HepG2 (cell line): ENCODE measurements around the gene RASGRP4. TPM values are rescaled to one million over a fixed set of nuclear protein-coding genes. Genes with fewer than 3 reads are reported as not detected.

Source experiments
- ATAC-seq: fragments of 200-7000 bp; cut with Tn5 transposase; 3 replicates; pipeline ENCODE4 v1.9.1; 2020; ENCODE audit warnings: mild to moderate bottlenecking, moderate library complexity
- BruUV-seq: library from RNA; stranded (reverse); fragments of 400-500 nt; replicated peaks from 2 replicates; lab custom pipeline; 2021; lab: Mats Ljungman, UMichigan
- CTCF ChIA-PET: fragments of 300-600 bp; formaldehyde crosslinking; extraction: SDS; loops from one replicate; lab custom pipeline; 2021; ENCODE audit warnings: low total read pairs, inconsistent platforms, low intra/inter-chr PET ratio; lab: Yijun Ruan, JAX
- POLR2A ChIA-PET: fragments of 350-600 bp; sonication (Branson Sonifier 250); formaldehyde crosslinking; loops from one replicate; lab custom pipeline; 2020; ENCODE audit warnings: antibody characterized with exemption, inconsistent platforms; lab: Yijun Ruan, JAX
- DNase-seq: peaks from one replicate; pipeline ENCODE4 v3.0.0-alpha.2; 2015; ENCODE audit warnings: low spot score
- FAIRE-seq: peaks from 3 replicates; lab custom pipeline; 2011; peaks lifted over from hg19 to GRCh38; lab: Jason Lieb, UNC
- H2AFZ ChIP-seq: one replicate; pipeline ENCODE4 v1.6.1; 2011; ENCODE audit warnings: low read length, inconsistent platforms
- H3K27ac ChIP-seq: fragments of 300-600 bp; 3 replicates; pipeline ENCODE4 v1.8.0; 2011; ENCODE audit warnings: mixed run types, mild to moderate bottlenecking, mixed read lengths, low read length, inconsistent platforms; ENCODE audit not compliant: insufficient read depth; ENCODE audit errors: extremely low read length
- H3K27me3 ChIP-seq, 2 experiments: fragments of 200-600 bp in 1 of 2; 2 replicates in 1 of 2; 3 replicates in 1 of 2; pipeline versions ENCODE4 v1.6.0 to v1.8.0; 2011; ENCODE audit warnings: low read length in 2 of 2, mild to moderate bottlenecking in 2 of 2, moderate library complexity in 2 of 2, inconsistent platforms in 1 of 2; ENCODE audit not compliant: insufficient read depth in 2 of 2, control insufficient read depth in 1 of 2
- H3K36me3 ChIP-seq, 2 experiments: fragments of 200-600 bp in 1 of 2; replicated peaks in 1 of 2; 2 replicates in 1 of 2; 3 replicates in 1 of 2; pipeline versions ENCODE4 v1.5.1 to v1.8.0; 2011; ENCODE audit warnings: low read length in 2 of 2, inconsistent platforms in 1 of 2; ENCODE audit not compliant: insufficient read depth in 2 of 2, control insufficient read depth in 1 of 2
- H3K4me1 ChIP-seq: 2 replicates; pipeline ENCODE4 v1.5.1; 2012; ENCODE audit warnings: low read length, inconsistent platforms; ENCODE audit not compliant: insufficient read depth
- H3K4me2 ChIP-seq: 2 replicates; pipeline ENCODE4 v1.6.0; 2011; ENCODE audit warnings: low read depth, low read length, inconsistent platforms
- H3K4me3 ChIP-seq, 3 experiments: fragments of 200-600 bp in 1 of 3; sonication (generic), shearing (Covaris generic) in 1 of 3; replicated peaks in 1 of 3; 2 replicates each; pipeline ENCODE4 v1.5.1; 2011 to 2016; ENCODE audit warnings: low read length in 3 of 3, inconsistent platforms in 2 of 3, low read depth in 2 of 3, mild to moderate bottlenecking in 2 of 3, control low read depth in 1 of 3, mixed read lengths in 1 of 3; ENCODE audit not compliant: insufficient read depth in 1 of 3
- H3K79me2 ChIP-seq: one replicate; pipeline ENCODE4 v1.6.1; 2011; ENCODE audit warnings: low read length, inconsistent platforms; ENCODE audit not compliant: insufficient read depth
- H3K9ac ChIP-seq: 2 replicates; pipeline ENCODE4 v1.6.0; 2011; ENCODE audit warnings: mild to moderate bottlenecking, low read depth, low read length, inconsistent platforms; ENCODE audit not compliant: insufficient read depth
- H3K9me3 ChIP-seq: 2 replicates; pipeline ENCODE4 v1.5.1; 2012; ENCODE audit warnings: mild to moderate bottlenecking, low read length
- H4K20me1 ChIP-seq: 2 replicates; pipeline ENCODE4 v1.6.0; 2011; ENCODE audit warnings: inconsistent platforms, mild to moderate bottlenecking, low read length, moderate library complexity; ENCODE audit not compliant: insufficient read depth
- CHD4 ChIP-seq: fragments of 200-600 bp; sonication (generic); IDR thresholded peaks from 2 replicates; pipeline ENCODE4 v1.7.0; 2017; ENCODE audit warnings: mild to moderate bottlenecking, low read length, borderline replicate concordance
- FOSL1 ChIP-seq: sonication (generic); formaldehyde crosslinking; IDR thresholded peaks from 2 replicates; pipeline ENCODE4 v1.9.0; 2021; ENCODE audit warnings: missing genetic modification reagents, borderline replicate concordance
- FOXC1 ChIP-seq: sonication (generic); formaldehyde crosslinking; IDR thresholded peaks from 2 replicates; pipeline ENCODE4 v1.8.0; 2022; ENCODE audit warnings: mild to moderate bottlenecking, missing genetic modification reagents, borderline replicate concordance
- GABPA ChIP-seq, 2 experiments: IDR thresholded peaks; 2 replicates each; pipeline ENCODE4 v1.6.1; 2011 to 2016; ENCODE audit warnings: low read depth in 2 of 2, low read length in 1 of 2, missing biosample characterization in 1 of 2, missing genetic modification characterization in 1 of 2
- HNRNPLL ChIP-seq: fragments of 200-400 bp; formaldehyde crosslinking; IDR thresholded peaks from 2 replicates; pipeline ENCODE4 v1.6.1; 2017; ENCODE audit warnings: mild to moderate bottlenecking, low read depth, low read length; ENCODE audit not compliant: poor library complexity, severe bottlenecking
- JUNB ChIP-seq: sonication (generic); formaldehyde crosslinking; IDR thresholded peaks from 2 replicates; pipeline ENCODE4 v1.8.0; 2022; ENCODE audit warnings: missing genetic modification reagents, mild to moderate bottlenecking, borderline replicate concordance
- ZBTB4 ChIP-seq: sonication (generic); formaldehyde crosslinking; IDR thresholded peaks from 2 replicates; pipeline ENCODE4 v1.4.0; 2020; ENCODE audit warnings: missing genetic modification reagents, mild to moderate bottlenecking, borderline replicate concordance
- ZNF607 ChIP-seq: sonication (generic); formaldehyde crosslinking; IDR thresholded peaks from 2 replicates; pipeline ENCODE4 v1.5.1; 2020; ENCODE audit warnings: missing genetic modification reagents, mild to moderate bottlenecking, borderline replicate concordance
- ZNF678 ChIP-seq: sonication (generic); formaldehyde crosslinking; IDR thresholded peaks from 2 replicates; pipeline ENCODE4 v1.4.0; 2020; ENCODE audit warnings: mild to moderate bottlenecking, missing genetic modification reagents
- WGBS: methylation state at CpG from one replicate; pipeline ENCODE4 v1.1.6; 2017; ENCODE audit warnings: low lambda C conversion rate; 5-methylcytosine and 5-hydroxymethylcytosine counted together
- in situ Hi-C: cut with HindIII; loops from 2 replicates; pipeline ENCODE4 v1.10.0; 2017; ENCODE audit warnings: low pct_unique_long_range_greater_than_20kb; ENCODE audit not compliant: extremely low pct_ligation_motif_present
- intact Hi-C: fragments of 100-400 bp; cut with micrococcal nuclease; formaldehyde crosslinking; loops from one replicate; pipeline ENCODE4 v1.10.0; 2022; ENCODE audit not compliant: unreplicated experiment
- polyA plus RNA-seq, 8 experiments: library from polyadenylated mRNA; depleted of rRNA in 3 of 8; stranded (reverse) in 7 of 8; unstranded in 1 of 8; fragments of >200 nt; fragmentation: Illumina TruSeq in 4 of 8; extraction: Trizol in 4 of 8; gene quantifications; 2 replicates each; pipeline versions ENCODE4 v1.2.1 to v1.2.3, GENCODE V29; 2011 to 2016; ENCODE audit warnings: low read depth in 4 of 8, missing spikeins in 1 of 8, mixed read lengths in 1 of 8; ENCODE audit not compliant: insufficient read depth in 1 of 8
- total RNA-seq, 5 experiments: library from RNA; depleted of rRNA; stranded (reverse); fragments of >200 nt; fragmentation: Illumina TruSeq; extraction: Trizol; gene quantifications; 2 replicates each; pipeline ENCODE4 v1.2.3, GENCODE V29; 2016; ENCODE audit warnings: low read depth in 1 of 5

Gene RASGRP4
- total and polyA plus RNA-seq, 2 of the 13 experiments (the other 11 are each of a cell fraction or from before 2014, with no cell fraction given): not detected

DNA sequence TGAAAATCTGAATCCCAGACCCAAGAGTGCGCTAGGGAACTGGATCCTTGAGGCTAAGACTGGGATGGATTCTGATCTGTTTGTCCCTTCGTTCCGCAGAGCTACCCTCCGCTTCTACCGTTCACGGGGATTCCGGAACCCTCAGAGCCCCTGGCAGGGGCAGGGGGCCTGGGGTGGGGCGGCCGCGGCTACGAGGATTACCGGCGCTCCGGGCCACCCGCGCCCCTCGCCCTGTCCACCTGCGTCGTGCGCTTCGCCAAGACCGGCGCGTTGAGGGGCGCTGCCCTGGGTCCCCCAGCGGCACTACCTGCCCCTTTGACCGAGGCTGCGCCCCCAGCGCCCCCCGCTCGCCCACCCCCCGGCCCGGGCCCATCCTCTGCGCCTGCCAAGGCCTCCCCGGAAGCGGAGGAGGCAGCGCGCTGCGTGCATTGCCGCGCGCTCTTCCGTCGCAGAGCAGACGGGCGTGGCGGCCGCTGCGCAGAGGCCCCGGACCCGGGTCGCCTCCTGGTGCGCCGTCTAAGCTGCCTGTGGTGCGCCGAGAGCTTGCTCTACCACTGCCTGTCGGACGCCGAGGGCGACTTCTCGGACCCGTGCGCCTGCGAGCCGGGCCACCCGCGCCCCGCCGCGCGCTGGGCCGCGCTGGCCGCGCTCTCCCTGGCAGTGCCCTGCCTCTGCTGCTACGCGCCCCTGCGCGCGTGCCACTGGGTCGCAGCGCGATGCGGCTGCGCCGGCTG is 30.5 kb downstream of the RASGRP4 start:
- no peak overlapping the region for H3K4me3 ChIP-seq
- in situ Hi-C loops (no loop called here), intact Hi-C loops (no loop called here)
- no peak overlapping the region for H3K27ac ChIP-seq
- POLR2A ChIA-PET: no interaction called here
- FAIRE-seq (no peak), DNase-seq (no peak), ATAC-seq (no peak)
- peaks cover 25% of the 10 kb centered on the region for H3K4me1 ChIP-seq
- H3K36me3 ChIP-seq: no peaks in the 10 kb centered on the region
- WGBS: 48% methylated on average over 7 of the region's 86 CpGs
- TF ChIP-seq ZNF678 (CRISPR knock-in tag): no peak
- no peak for TF ChIP-seq JUNB (CRISPR knock-in tag)
- no peak for TF ChIP-seq FOXC1 (CRISPR knock-in tag)
- TF ChIP-seq FOSL1 (CRISPR knock-in tag): no peak
- TF ChIP-seq ZNF607 (CRISPR knock-in tag): no peak
- TF ChIP-seq CHD4: no peak
- peak; percentile 30 for TF ChIP-seq HNRNPLL
- TF ChIP-seq ZBTB4 (CRISPR knock-in tag): no peak
- TF ChIP-seq GABPA (IDR thresholded peaks at IDR 0.05; ENCODE audit: low read depth, low read length): 0 out of 2 replicates have a peak, but pooled peaks have one; percentile 21
- no peak for TF ChIP-seq GABPA (CRISPR knock-in tag; IDR thresholded peaks at IDR 0.05; ENCODE audit: low read depth)
- peaks cover 4 to 41% of the 10 kb centered on the region in 2 experiments; a peak in 4 of 5 replicates for H3K27me3 ChIP-seq
- CTCF ChIA-PET: no interaction called here
- H3K79me2 ChIP-seq: no peaks in the 10 kb centered on the region
- no peak overlapping the region for H3K4me2 ChIP-seq
- H4K20me1 ChIP-seq: no peaks in the 10 kb centered on the region
- no peak overlapping the region for H2AFZ ChIP-seq
- H3K9ac ChIP-seq: no peak overlapping the region
- H3K9me3 ChIP-seq: no peaks in the 10 kb centered on the region
- no TSS peak for BruUV-seq
